Epithelial cell of prostate (primary cell): ENCODE measurements around the gene TCN1.
A peak's percentile ranks its signal among the peaks of the same experiment; 100 is the strongest.
"Not testable (repeated sequence)": the region's sequence is repeated elsewhere in the genome, so short reads cannot be mapped to it uniquely, and the experiment has no call there.

Experiments
- DNase-seq: peaks from one replicate; pipeline ENCODE4 v3.0.0-alpha.2; 2011; ENCODE audit warnings: low read depth, low spot score
- H3K27ac ChIP-seq: fragments of 450-650 bp; 2 replicates; pipeline ENCODE4 v1.5.1; 2017; ENCODE audit warnings: mild to moderate bottlenecking

Gene TCN1

GRCh38 chr11:59866397-59866796 is at the start of gene TCN1:
TSS of gene TCN1 (minus strand) at chr11:59866487. CDS start at chr11:59866470, 17 bp downstream.
- H3K27ac ChIP-seq, result peak within 1 kb of the TSS; percentile 68

DNA sequence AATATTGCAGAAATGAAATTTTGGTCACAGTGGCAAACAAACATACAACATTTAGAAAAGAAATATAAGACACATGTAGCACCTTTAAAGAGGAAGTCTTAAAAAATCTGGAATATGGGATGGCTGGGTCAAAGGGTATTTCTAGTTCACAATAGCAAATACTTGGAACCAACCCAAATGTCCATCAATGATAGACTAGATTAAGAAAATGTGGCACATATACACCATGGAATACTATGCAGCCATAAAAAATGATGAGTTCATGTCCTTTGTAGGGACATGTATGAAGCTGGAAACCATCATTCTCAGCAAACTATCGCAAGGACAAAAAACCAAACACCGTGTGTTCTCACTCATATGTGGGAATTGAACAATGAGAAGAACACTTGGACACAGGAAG is 37.3 kb upstream of the TCN1 start:
- not testable (repeated sequence) for H3K27ac ChIP-seq

More at GRCh38 chr11:59866397-59866796, at the start of gene TCN1:
- DNase-seq, result peak; percentile 83

GRCh38 chr11:59901306-59901705 is 35.0 kb upstream of the TCN1 start:
- peak; percentile 72 for DNase-seq

More for the DNA sequence above, 37.3 kb upstream of the TCN1 start:
- not testable (repeated sequence) for DNase-seq

GRCh38 chr11:59900366-59901126 is 34.3 kb upstream of the TCN1 start:
- no peak for DNase-seq
- no peak overlapping the region for H3K27ac ChIP-seq

More at GRCh38 chr11:59901306-59901705, 35.0 kb upstream of the TCN1 start:
- H3K27ac ChIP-seq, result no peak overlapping the region

GRCh38 chr11:59899532-59899931 is 33.2 kb upstream of the TCN1 start:
- no peak overlapping the region for H3K27ac ChIP-seq
- DNase-seq, result no peak

- H3K27ac ChIP-seq, result no peak overlapping the region
These were observed 32.4 kb upstream of the TCN1 start for GRCh38 chr11:59898650-59899049.

DNA sequence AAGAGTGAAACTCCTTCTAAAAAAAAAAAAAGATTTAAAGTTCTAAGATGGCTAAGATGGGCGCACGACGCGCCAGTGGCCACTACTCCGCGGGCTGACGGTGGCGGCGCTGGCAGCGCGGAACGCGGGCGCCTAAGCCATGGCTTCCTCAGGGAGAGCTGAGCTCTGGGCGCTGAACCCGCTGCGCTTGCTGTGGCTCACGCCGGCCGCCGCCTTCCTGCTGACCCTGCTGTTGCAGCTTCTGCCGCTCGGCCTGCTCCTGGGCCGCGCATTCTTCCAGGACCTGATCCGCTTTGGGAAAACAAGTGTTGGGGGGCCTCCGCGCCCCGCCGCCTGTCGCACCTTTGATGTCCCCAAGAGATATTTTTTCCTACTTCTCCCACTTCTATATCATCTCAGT is 31.8 kb upstream of the TCN1 start:
- DNase-seq, result no peak
- no peak overlapping the region for H3K27ac ChIP-seq

More at GRCh38 chr11:59898650-59899049, 32.4 kb upstream of the TCN1 start:
- DNase-seq, result no peak

DNA sequence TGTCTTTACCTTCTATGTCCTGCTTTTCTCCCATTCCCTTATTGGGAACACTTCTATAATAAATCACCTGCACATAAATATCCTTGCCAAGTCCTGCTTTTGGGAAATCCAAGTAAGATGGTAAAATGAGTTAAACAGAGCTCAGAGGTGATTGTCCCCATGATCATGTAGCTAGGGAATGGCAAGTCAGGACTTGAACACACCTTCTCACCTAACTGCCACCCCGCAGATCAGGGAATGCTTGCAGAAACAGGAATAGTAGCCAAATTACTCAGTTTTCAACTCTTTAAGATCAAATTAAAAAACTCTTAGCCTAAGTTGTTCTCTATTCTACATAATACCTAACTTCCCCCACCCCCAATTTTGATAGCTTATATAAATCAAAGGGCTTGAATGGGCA is 28.3 kb upstream of the TCN1 start:
- no peak overlapping the region for H3K27ac ChIP-seq
- DNase-seq, result peak; percentile 16

- DNase-seq, result no peak
- H3K27ac ChIP-seq, result no peak overlapping the region
These were observed 25.5 kb upstream of the TCN1 start for GRCh38 chr11:59891781-59892181.

- DNase-seq, H3K27ac ChIP-seq: not testable (repeated sequence)
These were observed 20.9 kb upstream of the TCN1 start for GRCh38 chr11:59887156-59887555.

DNA sequence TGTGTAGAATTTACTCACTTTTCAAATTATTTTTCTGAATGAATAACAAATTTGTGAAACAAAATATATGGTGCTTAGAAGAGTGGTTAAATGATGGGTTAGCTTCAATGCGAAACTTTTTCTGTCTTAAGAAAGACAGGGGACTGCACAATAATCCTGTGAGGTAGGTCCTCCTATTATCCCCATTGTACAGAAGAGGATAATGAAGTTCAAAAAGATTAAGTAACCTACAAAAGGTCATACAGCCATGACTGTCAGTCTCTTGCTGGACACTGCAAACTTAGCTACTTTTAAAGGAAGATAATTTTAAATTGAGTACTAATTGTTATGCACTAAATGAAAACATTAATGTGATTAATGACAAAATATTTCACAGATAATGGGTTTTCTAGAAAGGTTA is 17.3 kb upstream of the TCN1 start:
- no peak overlapping the region for H3K27ac ChIP-seq
- no peak for DNase-seq

GRCh38 chr11:59879567-59879966 is 13.3 kb upstream of the TCN1 start:
- no peak overlapping the region for H3K27ac ChIP-seq
- DNase-seq, result no peak

DNA sequence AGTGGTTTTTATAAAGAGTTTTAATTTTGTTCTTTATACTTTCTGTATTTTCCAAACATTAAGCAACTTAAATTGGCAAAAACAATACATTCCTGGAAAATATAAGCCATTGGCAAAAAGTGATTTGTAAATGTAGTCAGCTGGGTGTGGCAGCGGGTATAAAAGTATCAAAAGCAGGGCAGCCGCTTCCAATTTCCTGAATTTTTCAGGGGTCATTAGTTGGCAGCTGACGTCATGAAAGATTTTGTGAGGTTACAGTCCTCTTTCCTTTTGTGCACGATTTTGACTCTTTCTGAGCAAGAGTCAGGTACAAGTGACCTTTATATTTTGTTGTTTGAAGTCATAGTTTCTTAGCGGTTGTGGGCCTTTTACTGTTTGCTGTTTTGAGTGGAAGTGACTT is 12.3 kb upstream of the TCN1 start, which contains the start of gene OOSP3:
OOSP3 (plus strand) TSS at position 208 of the 400 bp plus-strand sequence; CDS start at position 235, 27 bp downstream.
- DNase-seq, result no peak
- H3K27ac ChIP-seq, result no peak within 1 kb of the TSS

- no peak for DNase-seq
- H3K27ac ChIP-seq, result no peak overlapping the region
These were observed 11.5 kb upstream of the TCN1 start for GRCh38 chr11:59877784-59878183.

GRCh38 chr11:59877325-59877724 is 11.0 kb upstream of the TCN1 start:
- H3K27ac ChIP-seq, result no peak overlapping the region
- no peak for DNase-seq

DNA sequence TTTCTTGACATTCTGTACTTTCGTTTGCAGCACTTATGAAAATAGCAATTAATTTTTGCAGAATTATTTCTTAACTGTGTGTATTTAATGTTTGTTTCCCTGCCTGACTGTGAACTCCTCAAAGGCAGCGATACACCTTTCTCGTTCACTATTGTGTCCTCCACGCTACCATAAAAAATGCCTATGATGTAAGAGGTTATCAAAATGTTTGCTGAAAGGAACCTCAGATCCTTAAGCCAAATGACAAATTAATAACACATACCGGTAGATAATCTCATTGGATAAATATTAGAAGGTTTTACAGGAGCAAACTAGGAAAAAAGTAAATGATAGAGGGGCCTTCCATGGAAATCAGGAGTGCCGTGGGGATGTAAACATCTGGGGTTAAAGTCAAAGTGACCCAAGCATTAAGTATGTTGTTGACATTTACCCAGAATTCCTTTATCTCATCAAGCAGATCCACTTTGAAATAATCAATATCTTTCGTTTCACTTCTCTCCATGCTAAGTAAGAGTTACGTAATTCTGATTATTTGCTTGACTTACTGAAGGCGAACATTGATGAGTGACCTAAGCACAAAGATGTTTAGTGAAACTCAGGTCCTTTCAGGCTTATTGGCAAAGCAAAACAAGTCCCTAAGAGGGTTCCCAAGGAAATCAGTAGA is 9.7 kb upstream of the TCN1 start:
- H3K27ac ChIP-seq, result no peak overlapping the region
- no peak for DNase-seq

DNA sequence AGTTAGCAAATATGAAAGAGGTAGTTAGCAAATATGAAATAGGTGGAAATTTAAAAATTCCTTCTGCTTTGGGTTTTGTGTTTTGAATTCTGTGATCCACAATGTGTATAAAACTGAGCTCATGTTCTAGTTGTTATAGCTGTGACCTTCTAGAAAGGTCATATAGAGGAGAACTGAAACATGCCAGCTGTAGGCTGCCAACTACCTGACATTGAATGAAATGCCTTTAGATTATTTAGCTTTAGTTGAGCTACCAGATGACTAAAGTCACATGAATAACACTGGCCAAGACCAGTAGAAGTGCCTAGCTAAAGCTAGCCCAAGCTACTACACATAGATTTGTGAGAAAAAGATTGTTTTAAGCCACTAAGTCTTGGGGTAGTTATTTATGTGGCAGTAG is 5.8 kb upstream of the TCN1 start:
- DNase-seq, result no peak
- H3K27ac ChIP-seq, result no peak overlapping the region

GRCh38 chr11:59867946-59868345 is 1.7 kb upstream of the TCN1 start:
- DNase-seq, result no peak
- H3K27ac ChIP-seq, result no peak overlapping the region

GRCh38 chr11:59866836-59867235 is 549 bp upstream of the TCN1 start:
- no peak overlapping the region for H3K27ac ChIP-seq

DNA sequence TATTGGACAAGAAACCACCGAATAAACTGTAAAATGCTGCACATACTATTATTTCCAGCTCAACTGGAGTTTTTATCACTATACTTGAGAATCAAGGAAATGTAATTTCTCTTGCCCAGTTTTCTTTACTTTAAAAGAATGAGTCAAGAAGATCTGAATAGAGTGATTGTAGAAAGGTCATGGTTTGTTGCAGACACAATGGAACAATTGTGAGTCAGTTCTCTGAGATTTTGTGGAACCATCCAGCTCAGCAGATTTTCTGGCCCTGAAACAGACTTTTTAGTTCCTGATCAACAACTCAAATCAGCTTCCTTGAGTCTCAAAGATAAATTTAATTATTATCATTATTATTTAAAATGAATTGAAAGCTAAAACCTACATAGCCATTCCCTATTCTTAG is 1.3 kb downstream of the TCN1 start:
- peak overlapping the region; percentile 68 for H3K27ac ChIP-seq
- peak; percentile 60 for DNase-seq

More at GRCh38 chr11:59866836-59867235, 549 bp upstream of the TCN1 start:
- no peak for DNase-seq

GRCh38 chr11:59862252-59862651 is 4.0 kb downstream of the TCN1 start:
- no peak overlapping the region for H3K27ac ChIP-seq
- DNase-seq, result no peak
